GM13977 (cell line): ENCODE measurements around the gene HOXB3.

Experiments used
- DNase-seq: peaks from one replicate; pipeline ENCODE4 v3.0.0; 2012; ENCODE audit warnings: low spot score
- in situ Hi-C: fragments of 300-500 bp; cut with MboI; formaldehyde crosslinking; loops from one replicate; pipeline ENCODE4 v1.12.0; 2022; ENCODE audit warnings: low sequenced_read_pairs, low pct_unique_long_range_greater_than_20kb, mixed read lengths, inconsistent platforms; ENCODE audit not compliant: unreplicated experiment
- TF ChIP-seq, protein P1 (sequence below): IDR thresholded peaks from 2 replicates; pipeline ENCODE4 v1.5.1; 2012; ENCODE audit warnings: mild to moderate bottlenecking, control low read depth; ENCODE audit not compliant: insufficient read depth; ENCODE audit errors: extremely low read depth, missing control alignments

HOXB3 gene

DNA sequence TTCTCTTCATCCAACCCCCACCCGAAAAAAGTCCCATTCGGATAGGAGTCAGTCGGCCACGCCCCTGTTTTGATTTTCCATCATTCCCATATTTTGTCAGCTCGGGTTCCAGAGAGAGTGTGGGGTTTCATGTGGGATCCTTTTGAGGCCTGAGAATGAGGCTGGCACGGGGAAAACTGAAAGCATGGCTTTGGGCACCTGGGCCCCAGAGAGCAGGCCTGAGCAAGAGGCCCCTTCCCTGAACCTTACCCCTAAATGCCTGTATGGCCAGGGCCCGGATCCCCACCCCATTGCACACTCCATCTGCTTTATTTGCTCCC, 7.3 kb downstream of the HOXB3 start:
- DNase-seq = no peak
- TF ChIP-seq, protein P1, sequence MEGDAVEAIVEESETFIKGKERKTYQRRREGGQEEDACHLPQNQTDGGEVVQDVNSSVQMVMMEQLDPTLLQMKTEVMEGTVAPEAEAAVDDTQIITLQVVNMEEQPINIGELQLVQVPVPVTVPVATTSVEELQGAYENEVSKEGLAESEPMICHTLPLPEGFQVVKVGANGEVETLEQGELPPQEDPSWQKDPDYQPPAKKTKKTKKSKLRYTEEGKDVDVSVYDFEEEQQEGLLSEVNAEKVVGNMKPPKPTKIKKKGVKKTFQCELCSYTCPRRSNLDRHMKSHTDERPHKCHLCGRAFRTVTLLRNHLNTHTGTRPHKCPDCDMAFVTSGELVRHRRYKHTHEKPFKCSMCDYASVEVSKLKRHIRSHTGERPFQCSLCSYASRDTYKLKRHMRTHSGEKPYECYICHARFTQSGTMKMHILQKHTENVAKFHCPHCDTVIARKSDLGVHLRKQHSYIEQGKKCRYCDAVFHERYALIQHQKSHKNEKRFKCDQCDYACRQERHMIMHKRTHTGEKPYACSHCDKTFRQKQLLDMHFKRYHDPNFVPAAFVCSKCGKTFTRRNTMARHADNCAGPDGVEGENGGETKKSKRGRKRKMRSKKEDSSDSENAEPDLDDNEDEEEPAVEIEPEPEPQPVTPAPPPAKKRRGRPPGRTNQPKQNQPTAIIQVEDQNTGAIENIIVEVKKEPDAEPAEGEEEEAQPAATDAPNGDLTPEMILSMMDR = no peak
- in situ Hi-C loops = no loop called here

DNA sequence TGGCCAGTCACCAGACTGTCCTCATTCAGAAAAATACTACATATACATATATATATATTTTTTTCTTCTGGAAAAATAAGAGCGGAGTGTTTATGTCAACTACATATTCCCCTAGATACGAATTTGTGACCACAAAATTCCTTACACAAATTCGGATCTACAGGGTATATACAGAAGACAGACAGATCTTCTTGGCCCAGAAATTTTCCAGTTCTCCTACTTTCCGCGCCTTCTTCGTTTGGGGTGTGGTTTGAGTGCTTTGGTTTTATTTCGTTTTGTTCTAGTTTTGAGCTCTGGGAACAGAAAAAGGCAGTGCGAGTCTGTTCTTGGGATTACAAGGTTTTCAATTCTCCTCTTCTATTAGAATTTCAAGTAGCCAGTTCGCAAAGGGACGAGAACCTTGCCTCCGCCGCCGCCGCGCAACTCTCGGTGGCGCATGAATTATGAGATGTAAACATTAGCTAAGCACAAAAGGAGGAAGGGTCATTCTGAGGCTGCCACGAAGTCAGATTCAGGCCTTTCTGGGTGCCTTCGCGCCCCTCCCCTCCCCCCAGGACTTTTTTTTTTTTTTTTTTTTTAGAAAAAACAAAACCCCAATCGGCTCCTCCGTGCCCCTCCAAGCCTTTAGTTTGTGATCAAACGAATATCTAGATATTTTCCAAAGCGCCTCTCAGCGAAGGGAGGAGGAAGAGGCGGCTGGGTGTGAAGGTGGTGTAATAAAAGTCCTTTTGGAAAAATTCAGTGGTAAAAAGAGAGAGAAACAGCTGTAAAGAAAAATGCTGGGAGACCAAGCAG, 10.1 kb downstream of the HOXB3 start:
- TF ChIP-seq, protein P1 = no peak
- in situ Hi-C loops = no loop called here
- DNase-seq = no peak

DNA sequence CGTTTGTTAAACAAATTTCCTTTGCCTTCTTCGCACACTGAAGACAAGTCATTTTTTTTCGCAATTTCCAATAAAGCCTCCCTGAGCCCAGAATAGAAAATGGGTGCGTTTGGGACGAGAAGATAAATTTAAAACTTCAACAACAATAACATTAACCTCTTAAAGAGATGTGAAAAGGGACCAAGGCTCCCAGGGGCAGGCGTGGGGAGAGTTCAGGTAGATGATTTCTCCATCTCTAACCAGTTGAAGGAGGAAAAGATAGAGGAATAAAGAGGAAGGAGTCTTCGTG, 10.6 kb downstream of the HOXB3 start:
- TF ChIP-seq, protein P1 = no peak
- in situ Hi-C loops = no loop called here
- no peak for DNase-seq

DNA sequence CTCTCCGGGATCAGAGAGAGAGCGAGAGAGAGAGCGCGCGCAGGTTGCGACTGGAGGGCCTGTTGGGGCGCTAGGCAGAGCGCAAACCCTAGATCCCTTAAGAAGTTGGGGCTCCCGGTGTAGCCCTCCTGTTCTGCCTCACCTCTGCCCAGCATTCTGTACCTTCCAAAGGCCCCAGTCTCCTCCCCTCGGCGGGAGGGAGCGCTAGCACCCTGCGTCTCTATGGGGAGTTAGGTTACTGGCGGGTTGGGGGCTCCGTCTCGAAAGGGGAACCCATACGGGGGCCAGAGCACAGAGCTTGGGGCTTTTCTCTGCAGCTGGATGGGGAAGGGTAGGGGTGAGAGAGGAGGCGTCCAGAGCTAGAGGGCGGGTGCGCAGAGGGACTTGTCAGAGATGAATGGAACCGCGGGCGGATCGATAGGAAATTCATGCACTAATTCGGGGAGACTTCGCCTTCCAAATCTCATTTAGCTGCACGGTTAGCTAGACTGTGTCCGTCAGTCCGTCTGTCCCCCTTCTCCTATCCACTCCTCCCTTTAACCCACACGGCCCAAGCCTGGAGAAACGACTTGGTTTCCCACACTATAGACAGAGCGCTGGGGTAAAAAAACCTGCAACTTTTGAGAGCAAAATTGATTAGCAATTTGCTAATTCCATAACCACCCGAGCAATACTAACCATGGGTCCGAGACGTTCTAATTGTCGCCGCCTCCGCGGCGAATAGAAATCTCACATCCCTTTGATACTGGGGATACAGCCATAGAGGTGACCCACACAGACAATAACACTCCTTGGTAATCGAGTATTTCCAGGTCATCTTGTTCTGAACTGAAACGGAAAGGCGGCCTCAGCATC, 11.2 kb downstream of the HOXB3 start:
- in situ Hi-C loops = no loop called here
- TF ChIP-seq, protein P1 = peak; percentile 1
- DNase-seq = no peak

- TF ChIP-seq, protein P1 = no peak
- peak; percentile 88 for DNase-seq
- in situ Hi-C loops = no loop called here
Measured at GRCh38 chr17:48577946-48578615, 12.0 kb downstream of the HOXB3 start, which contains the start of gene HOXB4. TSS of gene HOXB4 (minus strand) at chr17:48578350. CDS start at chr17:48578319, 31 bp downstream.

GRCh38 chr17:48577330-48577945, 12.6 kb downstream of the HOXB3 start:
- DNase-seq = peak; percentile 66
- in situ Hi-C loops = no loop called here
- TF ChIP-seq, protein P1 = no peak
